Ovary (tissue), 3 donors: Measurements from ENCODE around the gene N4BP2L2.

Experiments used
- CTCF ChIP-seq, 3 donors: fragments of 450-650 bp in 2 of 3; fragments of 200-600 bp in 1 of 3; IDR thresholded peaks; one replicate each; pipeline versions ENCODE4 v1.5.1 to v1.8.0; 2016 to 2022; ENCODE audit warnings: antibody characterized with exemption in 3 of 3, mild to moderate bottlenecking in 1 of 3
- POLR2A ChIP-seq: fragments of 450-650 bp; IDR thresholded peaks from one replicate; pipeline ENCODE4 v1.6.1; 2017; ENCODE audit warnings: antibody characterized with exemption, mild to moderate bottlenecking, moderate library complexity
- donor health status: DM: no; HTN: no; CAD: no.

- TF ChIP-seq CTCF (IDR thresholded peaks at IDR 0.05): no peak
- no peak for TF ChIP-seq POLR2A
Measured at GRCh38 chr13:32446773-32447465, 91.7 kb downstream of the N4BP2L2 start.
